ENCODE data around the gene STOML1.

Gene STOML1, protein sequence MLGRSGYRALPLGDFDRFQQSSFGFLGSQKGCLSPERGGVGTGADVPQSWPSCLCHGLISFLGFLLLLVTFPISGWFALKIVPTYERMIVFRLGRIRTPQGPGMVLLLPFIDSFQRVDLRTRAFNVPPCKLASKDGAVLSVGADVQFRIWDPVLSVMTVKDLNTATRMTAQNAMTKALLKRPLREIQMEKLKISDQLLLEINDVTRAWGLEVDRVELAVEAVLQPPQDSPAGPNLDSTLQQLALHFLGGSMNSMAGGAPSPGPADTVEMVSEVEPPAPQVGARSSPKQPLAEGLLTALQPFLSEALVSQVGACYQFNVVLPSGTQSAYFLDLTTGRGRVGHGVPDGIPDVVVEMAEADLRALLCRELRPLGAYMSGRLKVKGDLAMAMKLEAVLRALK
- 9.1 to 10.8 (median 9.7) reads per million in 3 experiments for total RNA-seq

DNA sequence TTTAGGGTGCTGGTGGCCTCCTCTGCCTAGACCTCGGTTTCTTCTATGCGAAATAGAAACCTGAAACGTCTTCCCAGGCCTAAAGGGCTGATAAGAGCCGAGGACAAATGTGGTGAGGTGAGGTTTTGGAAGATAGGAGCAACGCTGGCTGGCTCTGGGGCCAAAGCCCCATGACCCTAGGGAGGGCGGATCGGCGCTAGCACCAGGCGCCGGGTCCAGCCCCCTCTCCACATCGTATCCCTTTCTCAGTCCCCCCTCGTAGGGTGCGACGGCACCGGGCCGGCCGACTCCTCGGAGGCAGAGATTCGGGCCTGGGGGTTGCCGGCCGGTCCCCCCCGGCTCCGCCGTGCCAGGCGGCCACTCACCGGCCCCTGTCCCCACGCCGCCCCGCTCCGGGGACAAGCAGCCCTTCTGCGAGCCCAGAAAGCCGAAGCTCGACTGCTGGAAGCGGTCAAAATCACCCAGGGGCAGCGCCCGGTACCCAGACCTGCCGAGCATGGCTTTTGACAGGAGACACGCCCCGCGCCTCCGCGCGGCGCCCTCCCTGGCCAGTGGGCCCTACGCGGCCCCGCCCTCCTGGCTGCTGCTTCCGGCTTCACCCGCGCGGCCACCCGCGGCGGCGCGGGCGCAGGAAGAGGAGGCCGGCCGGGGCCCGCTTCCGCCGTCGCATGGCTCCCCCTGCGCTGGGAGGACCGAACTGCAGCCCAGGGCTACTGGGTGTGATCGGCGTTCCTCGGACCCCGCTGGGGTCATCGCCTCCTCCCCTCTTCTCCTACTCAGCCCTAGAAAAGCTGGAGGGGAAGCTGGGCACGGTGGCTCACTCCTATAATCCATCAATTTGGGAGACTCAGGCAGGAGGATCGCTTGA is at the start of gene STOML1:
Gene STOML1, minus strand, starts transcription at position 570 of the 868 bp plus-strand sequence. Its CDS starts 72 bp downstream, at position 498.
- peak; percentile 90 for DNase-seq

GRCh38 chr15:74041311-74041756 is 49.2 kb upstream of the STOML1 start:
- DNase-seq = no peak

GRCh38 chr15:74040109-74040850 is 48.2 kb upstream of the STOML1 start:
- no peak for DNase-seq

DNA sequence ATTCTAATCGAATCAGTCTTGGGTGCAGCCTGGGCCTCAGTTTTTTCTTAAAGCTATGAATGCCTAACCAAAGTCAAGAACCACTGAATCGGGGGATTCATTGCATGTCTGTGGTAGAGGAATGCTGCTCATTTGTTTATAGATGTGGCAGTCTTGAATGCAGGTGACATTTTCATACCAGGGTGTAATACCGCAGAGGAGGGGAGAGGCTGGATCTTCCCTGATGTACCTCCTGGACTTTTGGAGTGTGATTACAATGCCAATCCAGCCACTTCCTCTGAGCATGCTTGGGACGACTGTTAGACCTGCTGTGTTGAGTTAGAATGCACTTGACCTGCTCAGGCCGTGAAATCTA is 47.5 kb upstream of the STOML1 start:
- no peak for DNase-seq

DNA sequence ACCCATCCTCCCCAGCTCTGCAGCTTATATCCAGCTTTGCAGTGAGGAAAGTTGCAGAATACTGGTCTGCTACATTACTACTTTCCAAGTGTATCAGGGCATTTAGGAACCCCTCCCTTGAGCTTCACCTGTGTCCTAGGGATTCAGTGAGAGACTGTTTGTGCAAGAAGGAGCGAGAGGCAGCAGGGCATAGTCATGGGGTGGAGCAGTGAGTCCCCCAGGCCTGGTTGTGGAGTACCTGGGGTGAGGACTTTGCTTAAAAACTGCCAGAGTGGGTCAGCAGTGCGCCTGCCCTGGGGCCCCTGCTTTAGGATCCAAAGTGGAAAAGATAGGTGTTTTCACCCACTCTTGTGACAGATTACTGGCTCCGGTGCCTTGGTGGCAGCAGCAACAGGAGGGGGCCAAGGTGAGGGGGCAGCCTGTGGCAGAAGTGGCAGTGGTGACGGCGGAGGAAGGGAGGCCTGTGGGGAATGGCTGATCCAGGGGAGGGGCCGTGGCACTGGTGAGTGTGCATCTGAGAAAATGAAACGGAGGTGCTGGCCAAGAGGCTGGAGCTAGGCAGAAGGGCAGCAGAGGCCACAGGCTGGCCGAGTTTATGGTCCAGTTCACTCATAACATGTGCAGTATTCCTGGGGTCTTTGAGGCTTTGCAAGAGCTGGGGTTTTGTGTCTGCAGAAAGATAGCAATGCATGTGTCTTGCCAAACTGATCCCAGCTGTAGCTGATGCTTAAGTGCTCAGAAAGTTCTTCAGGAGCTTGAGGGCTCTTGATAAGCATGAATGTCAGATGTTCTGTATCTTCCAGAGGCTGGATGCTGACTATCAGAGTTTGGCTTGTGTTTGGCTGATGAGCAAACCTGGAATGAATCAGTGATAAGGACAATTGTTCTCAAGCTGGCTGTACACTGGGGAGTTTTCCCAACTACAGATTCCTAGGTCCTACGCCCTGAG is 46.9 kb upstream of the STOML1 start:
- no peak for DNase-seq

DNA sequence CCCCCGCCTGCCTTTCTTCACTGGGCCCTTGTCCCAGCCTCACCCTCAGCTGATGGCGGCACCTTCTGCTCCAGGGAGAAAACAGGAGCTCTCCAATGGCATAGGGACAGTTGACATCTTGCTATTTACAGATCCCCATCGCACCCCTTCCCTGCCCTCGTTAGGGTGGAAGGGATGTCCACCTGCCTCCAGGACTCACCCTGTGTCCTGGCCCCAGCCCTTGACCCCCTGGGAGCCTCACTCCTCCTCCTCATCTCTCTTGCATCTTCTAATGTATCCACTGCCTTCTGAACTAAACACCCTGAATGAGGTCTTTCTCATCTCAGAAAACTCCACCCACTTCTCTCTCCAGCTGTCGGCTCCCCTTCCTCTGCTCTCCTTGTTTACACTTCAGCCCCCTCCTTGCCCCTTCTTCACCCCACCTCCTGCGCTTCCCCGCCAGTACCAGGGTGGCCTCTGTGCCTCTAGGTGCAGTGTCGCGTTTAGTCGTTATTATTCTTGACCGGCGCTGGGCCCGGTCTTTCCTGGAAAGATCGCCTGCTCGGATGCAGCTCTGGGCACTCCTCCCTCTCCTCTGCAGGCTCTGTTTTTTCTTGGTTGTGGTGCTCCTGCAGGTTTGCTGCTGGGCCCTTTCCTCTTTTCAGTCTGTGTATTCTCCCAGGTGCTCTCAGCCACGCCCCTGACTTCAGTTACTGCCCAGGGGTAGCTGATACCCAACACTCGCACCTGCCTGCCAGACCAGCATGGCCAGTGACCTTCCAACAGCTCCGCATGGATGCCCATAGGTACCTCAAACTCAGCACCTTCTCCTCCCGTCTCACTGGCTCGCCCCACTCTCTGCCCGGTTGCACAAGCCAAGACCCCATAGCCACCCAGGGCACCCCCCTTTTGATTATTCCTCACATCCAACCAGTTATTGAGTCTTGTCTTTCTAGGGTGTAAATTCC is 45.3 kb upstream of the STOML1 start:
- no peak for DNase-seq

DNA sequence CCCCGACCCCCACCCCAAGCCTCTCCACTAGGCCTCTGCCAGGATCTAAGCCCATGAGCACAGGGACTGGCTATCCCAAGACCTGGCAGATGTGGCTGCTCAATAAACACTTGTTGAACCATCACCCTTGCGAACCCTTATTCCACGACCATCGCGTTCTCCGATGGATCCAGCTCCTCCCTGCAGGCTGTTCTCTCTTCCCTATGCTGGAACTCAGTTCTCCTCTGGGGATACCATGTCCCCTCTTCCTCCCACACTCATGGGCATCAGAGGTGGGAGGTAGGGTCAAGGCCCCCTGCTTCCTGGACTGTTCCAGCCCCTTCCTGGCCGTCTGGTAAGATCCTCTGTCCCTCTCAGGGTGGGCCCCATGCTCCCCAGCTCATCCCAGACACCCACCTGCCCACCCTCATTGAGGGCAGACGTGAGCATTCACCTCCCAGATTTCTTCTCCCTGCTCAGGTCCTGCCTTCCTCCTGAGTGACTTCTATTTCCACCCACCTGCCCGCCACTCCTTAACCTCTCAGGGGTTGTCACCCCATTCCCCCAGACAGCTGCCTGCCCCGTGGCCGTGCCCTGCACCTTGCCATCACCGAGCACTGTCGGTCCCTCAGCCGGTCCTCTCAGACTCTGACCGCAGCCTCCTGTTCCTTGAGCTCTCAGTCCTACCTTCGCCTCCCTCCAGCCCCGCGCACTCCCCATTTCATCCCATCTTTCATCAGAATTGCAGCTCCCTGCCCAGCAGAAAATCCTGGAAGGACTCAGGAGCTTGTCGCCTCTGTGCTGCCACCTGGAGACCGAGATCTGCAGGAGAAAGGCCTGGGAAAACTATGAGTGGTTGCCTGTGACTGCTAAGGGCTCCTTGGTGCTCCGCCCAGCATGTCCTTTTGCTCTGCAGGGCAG is 44.4 kb upstream of the STOML1 start:
- DNase-seq = no peak

DNA sequence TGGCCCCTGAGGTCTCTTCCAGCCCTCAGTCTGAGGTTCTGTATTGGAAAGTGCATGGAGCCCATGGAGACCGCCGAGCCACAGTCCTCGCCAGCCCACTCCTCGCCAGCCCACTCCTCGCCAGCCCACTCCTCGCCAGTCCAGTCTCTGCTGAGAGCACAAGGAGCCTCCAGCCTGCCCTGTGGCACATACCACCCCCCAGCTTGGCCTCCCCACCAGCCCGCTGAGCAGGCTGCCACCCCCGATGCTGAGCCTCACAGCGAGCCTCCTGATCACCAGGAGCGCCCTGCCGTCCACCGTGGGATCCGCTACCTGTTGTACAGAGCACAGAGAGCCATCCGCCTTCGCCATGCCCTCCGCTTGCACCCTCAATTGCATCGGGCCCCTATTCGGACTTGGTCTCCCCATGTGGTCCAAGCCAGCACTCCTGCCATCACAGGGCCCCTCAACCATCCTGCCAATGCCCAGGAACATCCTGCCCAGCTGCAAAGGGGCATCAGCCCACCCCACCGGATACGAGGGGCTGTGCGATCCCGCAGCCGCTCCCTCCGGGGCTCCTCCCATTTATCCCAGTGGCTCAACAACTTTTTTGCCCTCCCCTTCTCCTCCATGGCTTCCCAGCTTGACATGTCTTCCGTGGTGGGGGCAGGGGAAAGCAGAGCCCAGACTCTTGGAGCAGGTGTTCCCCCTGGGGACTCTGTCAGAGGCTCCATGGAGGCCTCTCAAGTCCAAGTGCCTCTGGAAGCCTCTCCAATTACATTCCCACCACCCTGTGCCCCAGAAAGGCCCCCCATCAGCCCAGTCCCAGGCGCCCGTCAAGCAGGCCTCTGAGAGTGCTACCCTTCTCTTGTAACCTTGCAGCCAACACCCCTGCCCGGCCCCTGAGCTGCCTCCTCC is 43.3 kb upstream of the STOML1 start:
- no peak for DNase-seq

DNA sequence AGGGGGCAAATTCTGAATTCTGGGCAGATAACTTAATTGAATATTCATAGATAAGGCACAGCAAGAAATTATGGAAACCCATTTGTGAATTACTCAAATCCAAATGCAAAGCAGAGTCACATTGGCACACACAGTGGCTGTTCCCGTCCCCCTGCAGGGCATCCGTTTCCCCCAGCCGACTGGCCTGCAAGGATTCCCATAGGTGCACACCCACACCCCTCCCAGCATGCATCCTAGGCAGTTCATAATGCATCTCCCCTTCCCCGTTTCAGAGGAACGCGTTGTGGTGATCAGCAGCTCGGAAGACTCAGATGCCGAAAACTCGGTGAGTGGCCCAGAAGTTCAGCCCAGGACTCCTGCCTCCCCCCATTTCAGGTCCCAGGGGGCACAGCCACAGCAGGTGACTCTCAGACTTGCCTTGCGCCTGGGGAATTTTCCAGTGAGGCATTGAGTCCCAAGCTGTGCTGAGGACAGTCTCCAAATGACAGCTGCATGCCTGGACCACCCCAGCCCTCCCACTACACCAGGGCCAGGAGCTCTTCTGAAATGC is 42.2 kb upstream of the STOML1 start:
- DNase-seq = no peak

DNA sequence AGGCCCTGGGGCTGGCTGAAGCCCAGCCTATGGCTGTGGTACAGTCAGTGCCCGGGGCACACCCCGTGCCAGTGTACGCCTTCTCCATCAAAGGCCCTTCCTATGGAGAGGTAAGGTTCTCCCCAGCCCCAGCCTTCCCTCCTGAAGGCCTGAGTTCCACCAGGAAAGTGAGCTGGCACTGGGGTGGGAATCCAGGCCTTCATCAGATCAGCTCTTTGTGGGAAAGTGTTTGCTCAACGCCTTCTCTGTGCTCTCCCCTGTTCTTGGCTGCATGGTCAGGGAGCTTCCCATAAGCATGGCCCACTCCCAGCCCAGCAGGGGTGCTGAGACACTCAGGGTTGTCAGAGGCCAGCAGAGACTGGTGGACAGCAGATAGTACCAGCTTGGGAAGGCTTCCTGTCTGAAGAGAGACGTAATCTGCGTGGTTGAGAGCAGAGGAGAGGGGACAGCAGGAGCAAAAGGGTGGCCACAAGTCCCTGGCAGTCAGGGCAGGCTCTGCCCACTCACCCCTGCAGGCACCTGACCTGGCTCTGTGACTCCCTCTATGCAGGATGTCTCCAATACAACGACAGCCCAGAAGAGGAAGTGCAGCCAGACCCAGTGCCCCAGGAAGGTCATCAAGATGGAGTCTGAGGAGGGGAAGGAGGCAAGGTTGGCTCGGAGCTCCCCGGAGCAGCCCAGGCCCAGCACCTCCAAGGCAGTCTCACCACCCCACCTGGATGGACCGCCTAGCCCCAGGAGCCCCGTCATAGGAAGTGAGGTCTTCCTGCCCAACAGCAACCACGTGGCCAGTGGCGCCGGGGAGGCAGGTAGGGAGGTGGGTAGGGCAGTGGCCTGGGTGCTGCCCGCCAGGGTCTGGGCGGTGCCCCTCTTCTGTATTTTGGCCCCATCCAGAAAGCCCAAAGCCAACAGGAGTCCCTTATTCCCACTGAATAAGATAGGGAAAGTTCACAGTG is 40.8 kb upstream of the STOML1 start:
- no peak for DNase-seq

- DNase-seq = no peak
Measured at GRCh38 chr15:74032046-74032445, 40.0 kb upstream of the STOML1 start.

DNA sequence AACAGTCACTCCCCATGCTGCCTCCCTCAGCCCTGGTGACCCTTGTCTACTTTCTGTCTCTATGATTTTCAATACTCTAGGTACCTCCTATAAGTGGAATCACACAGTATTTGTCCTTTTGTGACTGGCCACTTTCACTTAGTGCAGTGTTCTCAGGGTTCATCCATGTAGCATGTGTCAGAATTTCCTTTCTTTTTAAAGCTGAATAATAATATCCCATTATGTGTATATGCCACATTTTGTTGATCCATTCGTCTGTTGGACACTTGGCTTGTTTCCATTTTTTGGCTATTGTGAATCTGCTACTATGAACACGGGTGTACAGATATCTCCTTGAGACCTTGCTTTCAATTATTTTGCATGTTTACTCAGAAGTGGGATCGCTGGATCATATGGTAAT is 36.6 kb upstream of the STOML1 start:
- no peak for DNase-seq

DNA sequence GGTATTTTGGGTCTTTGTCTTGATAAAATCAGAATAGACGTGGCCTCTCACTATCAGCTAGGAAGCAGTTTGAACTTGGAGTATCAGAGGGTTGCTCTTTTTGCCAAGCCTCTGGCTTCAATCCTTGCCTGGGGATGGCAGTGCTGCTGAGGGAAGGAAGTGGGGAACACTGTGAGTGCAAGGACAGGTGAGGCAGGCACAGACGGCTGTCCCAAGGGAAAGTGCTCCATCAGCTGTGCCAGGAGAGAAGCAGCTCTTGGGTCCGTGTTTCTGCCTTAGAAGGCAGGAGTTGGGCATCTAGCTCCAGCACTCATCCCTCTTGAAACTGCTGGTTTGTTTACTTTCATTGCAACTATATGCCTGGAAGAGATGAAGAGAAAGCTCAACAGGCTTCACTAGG is 35.6 kb upstream of the STOML1 start:
- no peak for DNase-seq

- DNase-seq = no peak
Measured at GRCh38 chr15:74025436-74025835, 33.3 kb upstream of the STOML1 start.

GRCh38 chr15:74024687-74025086 is 32.6 kb upstream of the STOML1 start:
- no peak for DNase-seq

DNA sequence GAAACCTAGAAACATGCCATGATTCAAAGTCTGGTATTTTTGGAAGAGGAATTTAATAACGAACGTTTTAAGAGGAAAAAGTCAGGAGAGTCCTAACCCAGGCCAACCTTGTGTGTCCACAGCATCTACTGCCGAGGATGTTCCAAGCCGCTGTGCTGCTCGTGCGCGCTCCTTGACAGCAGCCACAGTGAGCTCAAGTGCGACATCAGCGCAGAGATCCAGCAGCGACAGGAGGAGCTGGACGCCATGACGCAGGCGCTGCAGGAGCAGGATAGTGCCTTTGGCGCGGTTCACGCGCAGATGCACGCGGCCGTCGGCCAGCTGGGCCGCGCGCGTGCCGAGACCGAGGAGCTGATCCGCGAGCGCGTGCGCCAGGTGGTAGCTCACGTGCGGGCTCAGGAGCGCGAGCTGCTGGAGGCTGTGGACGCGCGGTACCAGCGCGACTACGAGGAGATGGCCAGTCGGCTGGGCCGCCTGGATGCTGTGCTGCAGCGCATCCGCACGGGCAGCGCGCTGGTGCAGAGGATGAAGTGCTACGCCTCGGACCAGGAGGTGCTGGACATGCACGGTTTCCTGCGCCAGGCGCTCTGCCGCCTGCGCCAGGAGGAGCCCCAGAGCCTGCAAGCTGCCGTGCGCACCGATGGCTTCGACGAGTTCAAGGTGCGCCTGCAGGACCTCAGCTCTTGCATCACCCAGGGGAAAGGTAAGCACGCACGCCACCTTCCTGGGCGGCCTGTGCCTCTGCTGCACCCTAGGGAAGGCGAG is 30.8 kb upstream of the STOML1 start:
- DNase-seq = no peak
